MCF 10A (cell line): Measurements from ENCODE around the gene STX5. TPM values are rescaled to one million over a fixed set of nuclear protein-coding genes. Genes with fewer than 3 reads are reported as not detected.
"Not testable (repeated sequence)": the region's sequence is repeated elsewhere in the genome, so short reads cannot be mapped to it uniquely, and the experiment has no call there.

Source experiments
- BruUV-seq: library from RNA; stranded (reverse); fragments of 400-500 nt; replicated peaks from 2 replicates; lab custom pipeline; 2021; lab: Mats Ljungman, UMichigan
- CTCF ChIA-PET: fragments of 300-600 bp; sonication (Branson Sonifier 250); formaldehyde crosslinking; extraction: SDS; loops from one replicate; lab custom pipeline; 2021; ENCODE audit warnings: antibody characterized with exemption, inconsistent platforms; lab: Yijun Ruan, JAX
- POLR2A ChIA-PET: fragments of 300-600, 350-650 bp; sonication (Branson Sonifier 250); formaldehyde crosslinking; extraction: SDS; loops from one replicate; lab custom pipeline; 2020; ENCODE audit warnings: antibody characterized with exemption, inconsistent platforms; lab: Yijun Ruan, JAX
- DNase-seq: peaks from one replicate; pipeline ENCODE4 v3.0.0-alpha.2; 2018; ENCODE audit not compliant: unreplicated experiment
- H3K27ac Mint-ChIP-seq: one replicate; pipeline ENCODE4 v1.8.0; 2022; ENCODE audit warnings: mild to moderate bottlenecking, low read depth, mixed read lengths; ENCODE audit not compliant: unreplicated experiment
- H3K27me3 Mint-ChIP-seq: one replicate; pipeline ENCODE4 v1.8.0; 2022; ENCODE audit warnings: mixed read lengths; ENCODE audit not compliant: insufficient read depth, unreplicated experiment
- H3K36me3 Mint-ChIP-seq: one replicate; pipeline ENCODE4 v1.8.0; 2022; ENCODE audit warnings: mild to moderate bottlenecking, moderate library complexity, mixed read lengths; ENCODE audit not compliant: insufficient read depth, unreplicated experiment
- H3K4me1 Mint-ChIP-seq: one replicate; pipeline ENCODE4 v1.8.0; 2022; ENCODE audit warnings: mixed read lengths; ENCODE audit not compliant: insufficient read depth, unreplicated experiment
- H3K4me3 Mint-ChIP-seq: one replicate; pipeline ENCODE4 v1.8.0; 2022; ENCODE audit warnings: mild to moderate bottlenecking, moderate library complexity, mixed read lengths; ENCODE audit not compliant: unreplicated experiment
- H3K9me3 Mint-ChIP-seq: one replicate; pipeline ENCODE4 v1.8.0; 2022; ENCODE audit warnings: mixed read lengths; ENCODE audit not compliant: unreplicated experiment
- intact Hi-C: fragments of 100-400 bp; cut with micrococcal nuclease; formaldehyde crosslinking; loops from 2 replicates; pipeline ENCODE4 v1.14.1; 2022
- total RNA-seq: library from RNA; stranded (reverse); gene quantifications from 2 replicates; pipeline ENCODE4 v1.2.3, GENCODE V29; 2022
- TF ChIP-seq, protein P1 (sequence below): fragments of 200-600 bp; IDR thresholded peaks from one replicate; pipeline ENCODE4 v1.8.0; 2022; ENCODE audit warnings: antibody characterized with exemption, mild to moderate bottlenecking; ENCODE audit not compliant: unreplicated experiment

STX5 gene
- total RNA-seq, 1 experiment from 2014 or later: 72.0 TPM

GRCh38 chr11:62830904-62831519 is 839 bp downstream of the STX5 start:
- H3K9me3 Mint-ChIP-seq: no peaks in the 10 kb centered on the region
- no peaks in the 10 kb centered on the region for H3K27me3 Mint-ChIP-seq
- ChIA-PET POLR2A (interaction anchor here (0.6 to 4.5 kb wide), 43 partner anchors 8 to 1413 kb away, joined by 3 to 105 read pairs (median 6); partner anchors contain the start of genes C11orf98, EEF1G, HNRNPUL2 and INTS5), CTCF (interaction anchor here (1.2 kb wide), 3 partner anchors 26 to 45 kb away, joined by 3 to 4 read pairs (median 4); partner anchors contain the start of gene TMEM179B)
- peaks cover 28% of the 10 kb centered on the region for H3K4me1 Mint-ChIP-seq
- intact Hi-C loops: loop anchor here (10.0 kb wide), 1 partner anchor 446 kb away; no protein-coding TSS in a partner anchor
- H3K27ac Mint-ChIP-seq: peak overlapping the region; percentile 99
- H3K4me3 Mint-ChIP-seq: peak overlapping the region; percentile 89
- BruUV-seq: no TSS peak
- DNase-seq: no peak
- peaks cover 52% of the 10 kb centered on the region for H3K36me3 Mint-ChIP-seq
- TF ChIP-seq, protein P1, sequence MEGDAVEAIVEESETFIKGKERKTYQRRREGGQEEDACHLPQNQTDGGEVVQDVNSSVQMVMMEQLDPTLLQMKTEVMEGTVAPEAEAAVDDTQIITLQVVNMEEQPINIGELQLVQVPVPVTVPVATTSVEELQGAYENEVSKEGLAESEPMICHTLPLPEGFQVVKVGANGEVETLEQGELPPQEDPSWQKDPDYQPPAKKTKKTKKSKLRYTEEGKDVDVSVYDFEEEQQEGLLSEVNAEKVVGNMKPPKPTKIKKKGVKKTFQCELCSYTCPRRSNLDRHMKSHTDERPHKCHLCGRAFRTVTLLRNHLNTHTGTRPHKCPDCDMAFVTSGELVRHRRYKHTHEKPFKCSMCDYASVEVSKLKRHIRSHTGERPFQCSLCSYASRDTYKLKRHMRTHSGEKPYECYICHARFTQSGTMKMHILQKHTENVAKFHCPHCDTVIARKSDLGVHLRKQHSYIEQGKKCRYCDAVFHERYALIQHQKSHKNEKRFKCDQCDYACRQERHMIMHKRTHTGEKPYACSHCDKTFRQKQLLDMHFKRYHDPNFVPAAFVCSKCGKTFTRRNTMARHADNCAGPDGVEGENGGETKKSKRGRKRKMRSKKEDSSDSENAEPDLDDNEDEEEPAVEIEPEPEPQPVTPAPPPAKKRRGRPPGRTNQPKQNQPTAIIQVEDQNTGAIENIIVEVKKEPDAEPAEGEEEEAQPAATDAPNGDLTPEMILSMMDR: no peak

GRCh38 chr11:62828130-62828529 is 3.7 kb downstream of the STX5 start:
- H3K27ac Mint-ChIP-seq, H3K9me3 Mint-ChIP-seq, DNase-seq, intact Hi-C loops, H3K4me3 Mint-ChIP-seq, H3K27me3 Mint-ChIP-seq, BruUV-seq: not testable (repeated sequence)
- ChIA-PET CTCF (interaction anchor here (0.5 to 1.2 kb wide), 5 partner anchors 14 to 1213 kb away, joined by 3 to 6 read pairs (median 3); partner anchors contain the start of gene TMEM179B), POLR2A (interaction anchor here (0.6 to 4.5 kb wide), 7 partner anchors 12 to 55 kb away, joined by 3 to 56 read pairs (median 4); partner anchors contain the start of genes NXF1 and WDR74)
- Mint-ChIP-seq H3K4me1 (peaks cover 15% of the 10 kb centered on the region), H3K36me3 (peaks cover 60% of the 10 kb centered on the region)

DNA sequence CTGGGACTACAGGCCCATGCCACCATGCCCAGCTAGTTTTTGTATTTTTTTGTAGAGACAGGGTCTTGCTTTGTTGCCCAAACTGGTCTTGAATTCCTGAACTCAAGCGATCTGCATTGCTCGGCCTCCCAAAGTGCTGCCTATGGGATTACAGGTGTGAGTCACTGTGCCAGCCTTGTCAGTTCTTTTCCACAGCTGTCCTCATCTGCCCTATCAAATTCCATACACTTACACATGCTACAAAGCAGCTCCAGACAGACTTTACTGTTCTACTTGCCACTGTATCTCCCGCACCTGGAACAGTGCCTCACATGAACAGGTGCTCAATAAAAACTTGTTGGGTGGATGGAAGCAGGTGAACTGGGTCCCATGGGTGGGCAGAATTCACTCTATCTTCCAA is 8.2 kb downstream of the STX5 start:
- no peaks in the 10 kb centered on the region for H3K4me1 Mint-ChIP-seq
- intact Hi-C loops: no loop called here
- H3K4me3 Mint-ChIP-seq: no peak overlapping the region
- H3K27me3 Mint-ChIP-seq: no peaks in the 10 kb centered on the region
- H3K27ac Mint-ChIP-seq: no peak overlapping the region
- TF ChIP-seq, protein P1: no peak
- no TSS peak for BruUV-seq
- DNase-seq: no peak
- peaks cover 92% of the 10 kb centered on the region for H3K36me3 Mint-ChIP-seq
- ChIA-PET CTCF (interaction anchor here (0.6 to 1.4 kb wide), 2 partner anchors 13 to 823 kb away, joined by 3 read pairs; no protein-coding TSS in a partner anchor), POLR2A (interaction anchor here (1.4 to 1.9 kb wide), 4 partner anchors 8 to 20 kb away, joined by 3 to 13 read pairs (median 6); partner anchors contain the start of gene STX5)
- H3K9me3 Mint-ChIP-seq: no peaks in the 10 kb centered on the region

- no peak for DNase-seq
- no peaks in the 10 kb centered on the region for H3K27me3 Mint-ChIP-seq
- ChIA-PET CTCF (interaction anchor here (0.9 to 1.0 kb wide), 2 partner anchors 9 to 10 kb away, joined by 3 to 6 read pairs; no protein-coding TSS in a partner anchor), POLR2A (interaction anchor here (0.7 to 3.1 kb wide), 6 partner anchors 11 to 38 kb away, joined by 3 to 21 read pairs (median 7); partner anchors contain the start of genes NXF1, STX5 and WDR74)
- no TSS peak for BruUV-seq
- H3K4me3 Mint-ChIP-seq: no peak overlapping the region
- peaks cover 83% of the 10 kb centered on the region for H3K36me3 Mint-ChIP-seq
- H3K27ac Mint-ChIP-seq: no peak overlapping the region
- intact Hi-C loops: no loop called here
- no peaks in the 10 kb centered on the region for H3K9me3 Mint-ChIP-seq
- TF ChIP-seq, protein P1: no peak
- no peaks in the 10 kb centered on the region for H3K4me1 Mint-ChIP-seq
Measured at GRCh38 chr11:62817129-62817528, 14.7 kb downstream of the STX5 start.
